K562 (cell line): ENCODE data around the gene PMEPA1. TPM values are rescaled to one million over a fixed set of nuclear protein-coding genes. Genes with fewer than 3 reads are reported as not detected.

Experiments used
- L3MBTL2 ChIP-seq: fragments of 450-650 bp; IDR thresholded peaks from 2 replicates; pipeline ENCODE4 v1.6.1; 2016; ENCODE audit warnings: mild to moderate bottlenecking, moderate library complexity
- RAD21 ChIP-seq, 2 experiments: fragments of 250-450 bp in 1 of 2; fragments of 450-650 bp in 1 of 2; sonication (Bioruptor Pico) in 1 of 2; formaldehyde crosslinking in 1 of 2; IDR thresholded peaks in 1 of 2; conservative IDR thresholded peaks in 1 of 2; 2 replicates each; pipeline versions ENCODE4 v1.4.0 to v1.8.0; 2020 to 2022; ENCODE audit warnings: mild to moderate bottlenecking in 2 of 2, moderate library complexity in 1 of 2
- SNIP1 ChIP-seq: fragments of 450-650 bp; IDR thresholded peaks from 2 replicates; pipeline ENCODE4 v1.7.1; 2017; ENCODE audit warnings: low read depth, mild to moderate bottlenecking
- polyA plus RNA-seq, 8 experiments: library from polyadenylated mRNA; depleted of rRNA in 4 of 8; stranded (reverse) in 5 of 8; unstranded in 3 of 8; fragments of >200 nt; fragmentation: Nextera tagmentation in 2 of 8; fragmentation: Illumina TruSeq in 1 of 8; extraction: Ambion mirVana in 2 of 8; extraction: Trizol in 1 of 8; gene quantifications; 2 replicates each; pipeline versions ENCODE4 v1.2.1 to v1.2.3, GENCODE V29; 2011 to 2014; ENCODE audit warnings: inconsistent platforms in 1 of 8, missing spikeins in 1 of 8
- total RNA-seq, 7 experiments: library from RNA; depleted of rRNA in 6 of 7; stranded (reverse); fragments of >200 nt in 6 of 7; fragmentation: Illumina TruSeq in 2 of 7; extraction: Trizol in 2 of 7; gene quantifications; 2 replicates each; pipeline versions ENCODE4 v1.2.1 to v1.2.3, GENCODE V29; 2011 to 2021; ENCODE audit warnings: low replicate concordance in 1 of 7
- TF ChIP-seq, protein P1 (sequence below), 2 experiments: fragments of 450-650 bp; formaldehyde crosslinking in 1 of 2; IDR thresholded peaks; 2 replicates each; pipeline versions ENCODE4 v1.4.0 to v1.6.1; 2014 to 2020; ENCODE audit warnings: mild to moderate bottlenecking in 2 of 2, borderline replicate concordance in 1 of 2, low read depth in 1 of 2

Gene PMEPA1
- total and polyA plus RNA-seq, 9 of the 15 experiments (the other 6 are each of a cell fraction or from before 2014, with no cell fraction given), result 0.16 TPM; not detected in 8

DNA sequence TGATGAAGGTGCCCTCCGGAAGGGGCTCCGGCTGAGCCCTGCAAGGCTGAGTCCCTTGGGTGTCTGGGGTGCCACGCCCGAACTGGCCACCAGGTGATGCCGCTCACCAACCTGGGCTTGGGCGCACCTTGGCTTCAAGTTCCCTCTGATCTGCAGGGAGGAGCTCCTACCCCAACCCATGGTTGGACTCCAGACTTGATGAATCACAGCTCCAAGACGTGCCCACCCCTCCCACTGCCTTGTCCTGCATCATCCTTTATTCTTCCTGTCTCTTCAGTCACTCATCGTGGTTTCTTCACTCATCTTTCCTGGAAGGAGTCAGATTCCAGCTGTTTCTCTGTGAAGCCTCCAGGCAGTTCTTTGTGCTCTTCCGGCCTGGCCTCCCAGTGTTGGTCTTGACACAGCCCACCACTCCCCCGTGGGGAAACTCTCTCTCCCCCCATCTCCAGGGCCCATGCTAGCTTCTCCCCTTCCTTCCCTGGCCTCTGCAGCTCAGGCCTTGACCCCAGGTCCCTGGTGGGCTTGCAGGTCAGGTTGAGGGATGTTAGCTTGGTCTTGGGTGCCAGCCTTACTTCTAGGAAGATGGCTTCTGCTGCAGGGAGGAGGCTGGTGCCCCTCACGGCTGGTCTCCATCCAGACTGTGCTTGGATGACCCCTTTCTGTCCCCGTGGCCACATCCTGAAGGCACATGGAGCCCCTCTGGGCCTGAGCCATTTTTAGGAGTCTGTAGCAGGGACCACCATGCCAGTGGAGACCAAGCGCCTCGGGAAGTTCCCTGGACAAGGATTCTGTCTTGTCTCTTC is 87.0 kb downstream of the PMEPA1 start (continued):
- TF ChIP-seq, protein P1, sequence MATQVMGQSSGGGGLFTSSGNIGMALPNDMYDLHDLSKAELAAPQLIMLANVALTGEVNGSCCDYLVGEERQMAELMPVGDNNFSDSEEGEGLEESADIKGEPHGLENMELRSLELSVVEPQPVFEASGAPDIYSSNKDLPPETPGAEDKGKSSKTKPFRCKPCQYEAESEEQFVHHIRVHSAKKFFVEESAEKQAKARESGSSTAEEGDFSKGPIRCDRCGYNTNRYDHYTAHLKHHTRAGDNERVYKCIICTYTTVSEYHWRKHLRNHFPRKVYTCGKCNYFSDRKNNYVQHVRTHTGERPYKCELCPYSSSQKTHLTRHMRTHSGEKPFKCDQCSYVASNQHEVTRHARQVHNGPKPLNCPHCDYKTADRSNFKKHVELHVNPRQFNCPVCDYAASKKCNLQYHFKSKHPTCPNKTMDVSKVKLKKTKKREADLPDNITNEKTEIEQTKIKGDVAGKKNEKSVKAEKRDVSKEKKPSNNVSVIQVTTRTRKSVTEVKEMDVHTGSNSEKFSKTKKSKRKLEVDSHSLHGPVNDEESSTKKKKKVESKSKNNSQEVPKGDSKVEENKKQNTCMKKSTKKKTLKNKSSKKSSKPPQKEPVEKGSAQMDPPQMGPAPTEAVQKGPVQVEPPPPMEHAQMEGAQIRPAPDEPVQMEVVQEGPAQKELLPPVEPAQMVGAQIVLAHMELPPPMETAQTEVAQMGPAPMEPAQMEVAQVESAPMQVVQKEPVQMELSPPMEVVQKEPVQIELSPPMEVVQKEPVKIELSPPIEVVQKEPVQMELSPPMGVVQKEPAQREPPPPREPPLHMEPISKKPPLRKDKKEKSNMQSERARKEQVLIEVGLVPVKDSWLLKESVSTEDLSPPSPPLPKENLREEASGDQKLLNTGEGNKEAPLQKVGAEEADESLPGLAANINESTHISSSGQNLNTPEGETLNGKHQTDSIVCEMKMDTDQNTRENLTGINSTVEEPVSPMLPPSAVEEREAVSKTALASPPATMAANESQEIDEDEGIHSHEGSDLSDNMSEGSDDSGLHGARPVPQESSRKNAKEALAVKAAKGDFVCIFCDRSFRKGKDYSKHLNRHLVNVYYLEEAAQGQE (IDR thresholded peaks at IDR 0.05; ENCODE audit: borderline replicate concordance), result 0 out of 2 replicates have a peak, but pooled peaks have one; percentile 21
- TF ChIP-seq, protein P1 (CRISPR knock-in tag; IDR thresholded peaks at IDR 0.05; ENCODE audit: low read depth), result no peak
- TF ChIP-seq SNIP1 (no peak), RAD21 (CRISPR knock-in tag; conservative IDR thresholded peaks at IDR 0.05 in 1 of 2, IDR thresholded peaks at IDR 0.05 in 1 of 2) (peak in 1 of 2 experiments; percentile 59; a peak in 3 of 4 replicates), L3MBTL2 (no peak)
